NOMO-1 treated with DMSO at 0.1 percent for 48 hours (cell line): ENCODE data around the gene DYSF.

Experiments
- DNase-seq: peaks from one replicate; lab custom pipeline; 2025; ENCODE audit not compliant: unreplicated experiment; lab: John Stamatoyannopoulos, UW

Gene DYSF

DNA sequence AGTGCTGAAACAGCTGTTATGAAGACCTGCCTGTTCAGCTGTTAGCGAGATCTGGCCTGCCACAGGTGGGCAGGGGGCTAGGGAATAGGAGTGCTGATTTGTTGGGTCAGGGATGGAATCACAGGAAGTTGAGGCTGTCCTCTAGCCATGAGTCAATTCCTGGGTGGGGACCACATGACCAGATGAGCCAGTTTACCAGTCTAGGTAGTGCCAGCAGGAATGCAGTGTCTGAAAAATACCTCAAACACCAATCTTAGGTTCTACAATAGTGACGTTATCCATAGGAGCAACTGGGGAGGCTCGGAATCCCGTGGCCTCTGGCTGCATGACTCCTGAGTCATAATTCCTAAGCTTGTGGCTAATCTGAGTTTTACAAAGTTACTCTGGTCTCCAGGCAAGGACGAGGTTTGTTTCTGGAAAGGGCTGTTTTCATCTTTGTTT, 44.9 kb downstream of the DYSF start:
- no peak for DNase-seq

DNA sequence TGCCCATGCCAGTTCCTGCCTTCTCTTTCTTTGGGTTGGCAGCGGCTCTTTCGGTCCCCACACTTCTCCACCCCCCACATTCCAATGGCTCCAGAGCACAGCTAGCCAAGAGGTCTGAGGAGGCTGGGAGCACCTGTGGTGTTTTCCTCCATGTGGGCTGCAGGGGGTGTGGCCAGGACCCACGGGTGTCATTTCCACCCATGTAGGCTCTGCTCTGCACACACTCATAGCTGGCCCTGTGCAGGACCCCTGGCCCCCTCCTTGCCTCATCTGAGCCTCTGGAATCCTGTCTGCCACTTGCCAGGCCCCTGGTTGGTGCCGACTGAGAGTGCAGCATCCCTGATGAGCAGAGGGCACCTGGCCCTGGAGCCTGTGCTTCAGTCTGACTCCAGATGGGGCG, 46.3 kb downstream of the DYSF start:
- DNase-seq = no peak

DNA sequence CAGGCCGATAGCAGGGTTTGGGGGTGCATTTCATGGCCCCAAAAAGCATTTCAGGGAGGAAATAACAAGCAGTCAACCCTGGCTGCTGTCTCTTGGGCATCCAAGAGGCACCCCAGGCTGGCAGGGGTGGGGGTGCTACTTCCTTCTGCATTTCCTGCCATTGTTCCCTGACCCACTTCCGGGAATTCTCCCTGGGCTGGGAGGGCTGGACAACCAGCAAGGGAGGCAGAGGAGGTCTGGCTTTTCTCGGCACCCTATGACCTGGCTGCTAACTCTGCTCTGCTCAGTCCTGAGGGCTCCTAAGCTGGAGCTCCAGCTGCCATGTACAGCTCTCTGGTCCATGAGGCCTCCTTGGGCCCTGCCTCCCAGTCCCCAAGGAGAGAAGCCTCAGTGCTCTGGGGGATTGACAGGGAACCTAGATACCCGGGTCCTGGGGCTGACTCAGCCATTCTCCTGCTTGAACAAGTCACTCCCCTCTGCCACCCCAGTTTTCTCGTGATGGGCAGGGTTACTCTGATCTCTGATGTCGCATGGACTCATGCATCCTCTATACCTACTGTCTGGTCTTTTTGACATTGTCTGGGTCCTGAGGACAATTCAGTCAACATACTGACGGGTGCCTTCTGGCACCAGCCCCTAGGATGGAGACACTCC, 47.2 kb downstream of the DYSF start:
- no peak for DNase-seq

DNA sequence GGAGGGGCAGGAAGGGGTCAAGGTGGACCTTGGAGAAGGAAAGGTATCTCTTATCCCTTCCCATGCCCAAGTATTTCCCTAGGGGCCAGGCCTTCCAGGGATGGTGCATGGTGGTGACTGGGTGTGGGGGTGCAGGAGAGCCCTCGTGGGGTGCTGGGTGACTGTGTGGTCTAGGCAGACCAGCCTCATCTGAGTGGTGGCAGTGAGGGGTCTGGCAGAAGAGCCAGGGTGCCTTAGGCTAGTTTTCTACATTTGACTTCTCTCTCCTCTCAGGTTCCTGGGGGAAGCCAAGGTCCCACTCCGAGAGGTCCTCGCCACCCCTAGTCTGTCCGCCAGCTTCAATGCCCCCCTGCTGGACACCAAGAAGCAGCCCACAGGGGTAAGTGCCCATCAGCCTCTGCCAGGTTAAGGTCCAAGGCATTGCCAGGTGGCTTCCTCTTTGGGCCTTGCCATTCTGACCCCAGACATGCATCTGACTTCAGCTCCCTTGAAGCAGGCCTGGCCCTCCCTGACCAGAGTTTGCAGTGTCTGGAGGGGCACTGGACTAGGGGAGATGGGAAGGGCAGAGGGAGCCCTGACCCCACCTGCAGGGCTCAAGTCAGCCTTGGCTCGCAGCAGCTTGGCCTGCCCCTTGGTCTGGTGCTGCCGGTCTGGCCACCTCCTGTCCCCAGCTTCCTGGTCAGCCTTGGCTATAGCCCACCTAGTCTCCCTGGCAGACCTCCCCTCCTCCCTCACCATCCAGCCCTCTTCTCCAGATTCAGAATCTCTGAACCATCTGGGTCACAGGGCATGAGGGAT, 49.8 kb downstream of the DYSF start:
- no peak for DNase-seq

DNA sequence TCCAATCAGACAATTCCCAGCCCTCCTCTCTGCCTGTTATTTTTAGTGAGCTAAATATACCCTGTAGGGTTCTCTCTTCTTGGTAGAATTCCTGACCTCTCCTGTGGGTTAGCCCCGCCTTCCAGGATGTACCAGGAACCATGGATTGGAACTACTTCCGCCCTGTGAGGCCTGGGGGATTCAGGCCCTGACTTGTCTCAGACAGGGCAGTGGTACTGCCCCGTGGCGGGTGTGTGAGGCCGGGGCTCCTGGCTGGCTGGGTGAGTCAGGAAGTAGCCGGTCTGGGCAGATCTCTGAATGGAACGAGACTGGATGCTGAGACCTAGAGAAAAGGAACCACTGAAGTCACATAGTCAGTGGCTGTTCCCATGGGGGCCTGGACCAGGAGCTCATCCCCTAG, 50.5 kb downstream of the DYSF start:
- DNase-seq = no peak

DNA sequence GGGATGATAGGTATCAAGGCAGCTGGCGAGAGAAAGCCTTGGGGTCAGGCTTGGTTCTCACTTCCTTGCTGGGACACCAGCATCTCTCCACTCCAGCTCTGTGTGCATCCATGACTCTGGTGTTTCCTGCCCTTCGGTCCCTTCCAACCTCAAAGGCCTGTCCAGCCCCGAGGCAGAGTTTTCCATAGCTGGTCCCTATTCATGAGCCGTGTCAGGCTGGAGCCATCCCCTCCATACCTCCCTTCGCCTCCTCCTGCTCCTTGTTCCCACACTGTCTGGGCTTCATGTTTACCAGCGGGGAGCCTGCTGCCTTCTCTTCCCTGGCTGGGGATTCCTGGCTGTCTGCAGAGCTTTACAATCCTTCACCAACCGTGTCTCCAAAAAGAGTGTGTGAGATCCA, 51.2 kb downstream of the DYSF start:
- no peak for DNase-seq

DNA sequence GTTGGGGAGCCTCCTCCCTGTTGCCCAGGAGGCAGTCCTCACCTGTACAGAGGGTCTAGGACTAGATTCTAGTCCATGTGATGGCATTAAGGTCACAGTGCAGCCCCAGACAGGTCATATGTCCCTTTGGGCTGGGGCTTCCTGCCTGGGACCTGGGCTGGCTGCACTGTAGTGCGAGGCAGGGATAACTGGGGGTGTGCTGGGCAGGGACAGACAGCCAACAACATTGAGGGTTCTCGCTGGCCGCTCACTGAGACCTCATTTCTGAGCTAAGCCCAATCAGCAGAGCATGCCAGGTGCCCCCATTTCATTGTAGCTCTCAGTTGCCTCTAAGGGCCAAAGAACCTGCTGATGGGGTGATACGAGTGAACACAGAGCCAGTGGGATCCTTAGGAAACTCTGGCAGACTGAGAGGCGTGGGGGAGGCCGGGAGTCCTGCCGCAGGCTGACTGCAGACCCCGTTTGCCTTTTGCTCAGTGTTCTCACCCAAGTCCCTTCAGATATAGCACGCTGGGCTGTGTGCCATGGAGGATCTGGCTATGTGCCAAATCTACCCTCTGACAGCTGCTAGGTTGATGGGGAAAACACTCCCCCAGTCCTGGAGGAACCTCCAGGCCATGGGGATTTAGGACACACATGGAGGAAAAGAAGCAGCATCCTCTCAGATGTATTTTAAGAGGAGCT, 51.9 kb downstream of the DYSF start:
- DNase-seq = no peak

DNA sequence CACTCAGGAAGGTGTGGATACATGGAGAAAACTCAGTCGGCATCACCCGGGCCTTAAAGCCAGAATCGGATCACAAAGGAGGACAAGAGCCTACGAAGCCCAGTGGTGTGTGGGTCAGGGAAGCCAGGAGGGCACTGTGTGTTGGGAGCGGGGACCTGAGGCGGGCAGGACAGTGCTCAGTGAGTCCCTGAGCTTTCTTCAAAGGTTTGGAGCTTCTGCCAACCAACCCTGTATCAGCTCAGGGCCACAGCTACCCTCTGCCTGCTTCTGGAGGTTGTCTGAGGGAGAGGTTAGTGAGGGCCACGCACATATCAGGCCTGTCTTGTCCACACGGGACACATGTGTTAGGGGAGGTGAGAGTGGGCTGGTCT, 52.4 kb downstream of the DYSF start:
- DNase-seq = no peak

DNA sequence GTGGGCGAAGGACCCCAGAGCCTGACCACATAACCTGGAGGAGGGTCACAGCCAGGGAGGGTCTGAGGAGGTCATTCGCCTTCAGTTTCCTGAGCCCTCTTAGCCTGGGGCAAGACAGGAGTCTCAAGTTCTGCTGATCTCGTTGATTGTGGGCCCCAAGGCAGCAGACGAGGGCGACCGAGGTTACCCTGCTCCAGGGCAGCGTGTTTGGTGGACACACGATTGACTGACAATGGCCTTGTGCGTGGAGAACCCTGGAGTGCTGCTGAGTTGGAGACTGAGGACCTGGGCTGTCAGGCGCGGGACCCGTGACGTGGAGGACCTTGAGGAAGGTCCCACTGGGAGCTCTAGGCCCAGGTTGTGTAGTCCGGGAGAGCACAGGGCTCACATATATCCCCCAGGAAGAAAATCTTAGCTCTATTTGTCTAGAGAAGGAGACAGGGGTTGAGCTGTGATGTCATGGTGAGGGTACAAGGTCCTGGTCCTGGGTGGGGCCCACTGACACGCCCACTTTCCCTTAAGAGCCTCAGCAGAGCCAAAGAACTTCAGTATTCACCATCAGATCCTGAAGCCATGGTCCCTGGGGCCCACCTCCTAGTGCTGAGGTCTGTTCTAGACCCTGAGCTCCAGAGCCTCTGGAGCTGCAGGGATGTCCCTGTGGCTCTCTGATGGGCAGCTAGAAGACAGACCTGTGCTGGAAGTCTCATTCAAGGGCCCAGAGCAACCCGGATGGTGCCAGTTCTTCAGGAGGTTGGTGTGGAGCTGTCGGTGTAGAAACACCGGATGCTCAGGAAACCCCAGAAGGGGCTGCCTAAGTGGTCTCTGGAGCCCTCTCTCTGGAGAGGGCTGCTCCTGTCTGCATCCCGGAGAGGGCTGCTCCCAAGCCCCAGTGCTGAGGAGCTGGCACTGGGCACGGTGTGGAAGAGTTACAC, 53.1 kb downstream of the DYSF start:
- no peak for DNase-seq

DNA sequence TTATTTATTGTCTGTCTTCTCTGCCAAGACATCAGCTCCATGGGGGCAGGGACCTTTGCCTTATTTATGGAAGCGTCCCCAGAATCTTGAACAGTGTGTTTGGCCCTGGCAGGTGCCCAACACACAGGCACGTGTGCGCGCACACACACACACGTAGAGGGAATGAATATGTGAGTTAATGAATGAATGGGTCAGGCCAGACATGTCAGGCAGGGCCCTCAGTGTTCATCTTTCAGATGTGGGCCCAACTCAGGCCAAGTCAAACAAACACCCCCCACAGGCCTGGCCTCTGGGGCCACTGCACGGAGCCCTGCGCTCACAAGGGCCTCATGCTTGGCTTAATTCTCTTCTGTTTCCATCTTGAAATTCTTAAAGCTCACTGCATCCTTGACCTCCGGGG, 54.1 kb downstream of the DYSF start:
- no peak for DNase-seq

DNA sequence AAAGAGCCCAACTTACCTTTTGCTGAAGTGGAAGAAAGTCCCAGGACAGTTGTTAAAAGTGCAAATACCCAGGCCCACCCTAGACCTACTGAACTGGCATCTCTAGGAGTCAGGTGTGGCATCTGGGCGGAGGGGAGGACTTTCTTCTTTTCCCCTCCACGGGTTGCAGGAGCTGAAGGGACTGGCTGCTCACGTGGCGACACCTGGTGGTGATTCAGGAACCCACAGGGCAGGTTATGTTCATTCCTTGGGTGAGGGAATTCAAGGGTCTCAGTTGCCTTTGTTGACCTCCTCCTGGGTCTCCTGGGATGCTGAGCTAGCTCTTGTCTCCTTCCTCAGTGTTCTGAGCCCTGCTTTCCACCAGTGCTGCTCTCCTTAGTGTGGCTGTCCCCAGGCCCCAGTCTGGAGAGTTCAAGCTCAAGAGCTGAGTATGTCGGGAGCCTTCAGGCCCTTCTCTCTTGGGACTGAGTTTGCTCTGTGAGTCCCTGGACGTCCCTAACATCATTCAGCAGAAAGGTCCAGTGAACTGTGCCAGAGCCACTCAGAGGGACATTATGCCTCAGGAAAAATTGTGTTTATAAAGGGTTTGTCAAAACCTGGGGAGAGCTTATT, 56.9 kb downstream of the DYSF start:
- DNase-seq = peak; percentile 34

DNA sequence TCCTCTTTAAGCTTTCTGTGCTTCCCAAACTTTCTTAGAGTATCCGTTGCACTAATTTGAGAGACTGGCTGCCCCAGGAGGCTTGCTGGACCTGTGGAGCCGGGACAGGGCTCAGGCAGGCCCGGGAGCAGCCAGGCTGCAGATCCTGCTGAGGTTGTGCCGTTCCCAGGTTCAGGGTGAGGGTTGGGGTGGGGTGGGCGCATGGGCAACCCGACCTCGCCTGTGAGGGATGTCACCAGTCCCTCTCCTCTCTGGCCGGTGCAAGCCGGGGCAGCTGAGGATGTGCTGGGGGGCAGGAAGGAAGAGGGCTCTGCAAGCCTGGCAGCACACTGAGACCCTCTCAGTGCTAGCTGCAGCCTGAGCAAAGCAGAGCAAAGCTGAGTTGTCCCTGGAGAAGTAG, 57.6 kb downstream of the DYSF start:
- DNase-seq = no peak

DNA sequence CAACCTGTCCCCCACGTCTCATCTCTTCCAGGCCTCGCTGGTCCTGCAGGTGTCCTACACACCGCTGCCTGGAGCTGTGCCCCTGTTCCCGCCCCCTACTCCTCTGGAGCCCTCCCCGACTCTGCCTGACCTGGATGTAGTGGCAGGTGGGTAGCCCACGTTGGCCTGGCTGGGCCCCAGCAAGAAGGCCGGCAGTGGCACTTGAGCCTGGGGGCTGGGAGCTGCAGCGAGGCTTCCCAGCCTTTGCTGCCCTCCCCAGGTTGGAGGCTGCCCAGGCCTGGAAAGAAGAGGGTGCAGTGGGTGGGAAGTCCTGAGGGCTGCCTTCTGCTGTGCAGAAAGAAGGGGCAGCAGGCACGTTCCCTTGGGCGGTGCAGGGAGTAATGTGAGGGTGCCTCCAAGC, 58.4 kb downstream of the DYSF start:
- no peak for DNase-seq

DNA sequence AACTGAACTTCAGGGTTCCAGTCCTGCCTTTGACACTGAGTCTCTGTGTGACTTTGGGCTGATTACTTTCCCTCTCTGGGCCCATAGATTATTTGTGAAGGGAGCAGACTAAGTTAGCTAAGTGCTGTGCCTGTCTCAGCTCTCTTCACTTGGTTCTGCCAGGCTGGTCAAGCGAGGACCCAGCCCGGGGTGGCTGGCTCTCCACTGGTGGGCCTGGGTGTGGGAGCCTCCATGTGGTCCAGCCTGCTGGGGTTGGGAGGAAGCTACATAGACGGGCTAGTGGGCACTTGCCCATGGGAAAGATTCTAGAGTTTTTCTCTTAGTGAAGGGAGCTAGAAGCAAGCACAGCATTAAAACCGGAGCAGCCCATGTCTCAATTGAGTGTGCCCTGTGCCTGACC, 59.0 kb downstream of the DYSF start:
- no peak for DNase-seq

DNA sequence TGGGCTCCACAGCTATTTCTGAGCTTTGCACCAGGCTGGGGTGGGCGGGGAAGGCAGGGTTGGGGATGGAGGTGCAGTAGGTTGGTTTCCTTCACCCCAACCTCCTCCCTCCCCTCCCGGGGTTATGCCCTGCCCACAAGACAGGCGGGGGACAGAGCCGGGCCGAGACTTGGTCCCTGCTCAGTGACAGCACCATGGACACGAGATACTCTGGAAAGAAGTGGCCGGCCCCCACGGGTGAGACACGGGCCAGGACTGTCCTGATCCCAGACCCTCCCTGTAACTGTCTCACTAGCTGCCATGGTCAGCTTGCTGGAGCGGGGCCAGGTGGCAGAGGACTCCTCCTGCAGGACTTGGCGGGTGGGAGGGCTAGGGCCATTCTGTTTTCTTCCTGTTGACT, 59.7 kb downstream of the DYSF start:
- DNase-seq = no peak

DNA sequence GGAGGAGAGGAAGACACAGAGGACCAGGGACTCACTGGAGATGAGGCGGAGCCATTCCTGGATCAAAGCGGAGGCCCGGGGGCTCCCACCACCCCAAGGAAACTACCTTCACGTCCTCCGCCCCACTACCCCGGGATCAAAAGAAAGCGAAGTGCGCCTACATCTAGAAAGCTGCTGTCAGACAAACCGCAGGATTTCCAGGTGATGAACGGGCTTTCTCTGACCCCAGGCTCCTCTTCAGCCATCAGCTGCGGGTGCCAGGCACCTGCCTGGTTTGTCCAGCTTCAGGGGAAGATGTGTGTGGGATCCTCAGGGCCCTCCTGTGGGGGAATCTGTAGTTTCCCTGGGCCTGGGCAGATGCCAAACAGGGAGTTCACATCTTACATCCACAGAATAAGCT, 60.4 kb downstream of the DYSF start:
- DNase-seq = no peak

DNA sequence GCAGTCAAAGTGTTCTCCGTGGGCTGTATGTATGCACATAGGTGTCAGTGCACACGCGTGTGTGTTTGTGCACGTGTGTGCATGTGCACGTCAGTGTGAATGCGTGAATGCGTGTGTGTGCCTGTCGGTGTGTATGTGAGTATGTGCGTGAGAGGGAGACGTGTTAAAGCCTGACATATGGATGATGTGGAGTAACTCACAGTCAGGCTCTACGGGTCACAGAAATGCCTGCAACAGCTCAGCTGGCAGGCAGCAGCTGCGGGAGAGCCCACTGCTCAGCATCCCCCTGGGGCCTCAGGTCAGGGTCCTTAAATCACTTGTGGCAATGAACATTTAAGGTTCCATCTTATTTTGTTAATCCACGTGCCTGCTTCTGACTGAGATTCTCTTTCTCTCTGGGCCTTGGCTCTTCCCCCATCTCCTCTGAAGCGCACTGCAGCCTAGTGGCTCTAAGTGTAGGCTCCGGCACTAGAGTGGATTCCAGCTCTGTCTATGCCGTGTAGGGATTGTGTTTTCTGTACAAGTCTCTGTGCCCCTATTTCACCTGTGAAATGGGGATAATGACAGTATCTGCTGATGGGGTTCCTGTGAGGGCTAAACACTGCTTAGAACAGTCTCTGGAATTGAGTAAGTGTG, 63.0 kb downstream of the DYSF start:
- no peak for DNase-seq

DNA sequence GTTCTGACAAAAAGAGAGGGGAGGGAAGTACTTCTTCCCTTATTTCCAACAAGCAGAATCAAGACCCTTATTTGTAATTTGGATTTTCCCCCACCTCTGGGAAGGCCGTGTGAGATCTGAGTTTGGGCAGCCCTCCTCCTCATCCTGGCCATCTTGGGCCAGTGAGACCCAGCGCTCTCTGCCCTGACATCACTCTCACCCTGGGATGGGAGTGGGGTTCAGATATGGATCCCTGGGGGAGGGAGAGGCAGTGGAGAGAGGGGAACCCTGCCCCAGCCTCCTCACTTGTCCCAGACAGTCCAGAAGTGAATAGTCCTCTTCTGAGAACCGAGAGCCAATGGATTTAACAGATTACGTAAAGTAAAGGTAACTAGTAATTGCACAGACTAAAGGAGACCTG, 64.5 kb downstream of the DYSF start:
- DNase-seq = no peak

DNA sequence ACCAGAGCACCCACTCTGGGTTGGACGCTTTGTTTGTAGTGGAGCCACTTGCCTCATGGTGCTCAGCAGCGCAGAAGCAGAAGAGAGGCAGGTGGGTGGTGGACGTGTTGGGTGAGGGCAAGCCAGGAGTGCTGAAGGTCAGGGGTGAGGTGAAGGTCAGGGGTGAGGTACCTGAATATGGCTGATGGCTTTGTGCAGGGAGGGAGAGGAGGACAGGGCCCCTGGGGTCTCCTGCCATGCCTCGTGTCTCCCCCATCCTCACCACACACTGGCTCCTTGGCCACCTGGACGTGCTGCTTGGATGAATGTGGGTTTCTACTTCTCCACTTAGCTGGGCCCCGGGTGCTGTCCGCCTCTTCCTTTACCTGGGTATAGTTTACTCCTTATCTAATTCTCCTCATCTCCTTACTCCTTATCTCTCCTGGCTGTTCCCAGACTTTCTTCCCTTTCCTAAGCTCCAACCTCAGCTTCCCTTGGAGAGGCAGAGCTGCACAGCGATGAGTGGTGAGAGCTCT, 68.1 kb downstream of the DYSF start:
- DNase-seq = no peak

DNA sequence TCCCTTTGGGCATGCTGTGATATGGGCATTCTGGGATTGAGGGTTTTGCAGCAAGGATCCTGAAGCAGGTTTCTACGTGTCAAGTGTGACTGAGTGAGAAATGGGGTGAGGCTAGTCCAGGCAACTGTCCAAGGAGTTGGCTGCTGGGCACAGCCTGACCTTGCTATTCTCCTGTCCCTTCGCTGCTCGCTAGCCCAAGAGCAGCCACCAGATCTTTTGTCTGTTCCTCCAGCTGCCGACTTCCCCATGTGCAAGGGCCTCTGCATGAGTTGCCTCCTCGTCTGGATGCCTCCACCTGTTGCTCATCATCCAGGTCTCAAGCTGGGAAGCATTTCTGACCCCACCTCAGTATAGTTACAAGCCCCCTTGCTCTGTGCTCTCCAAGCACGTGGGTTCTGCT, 71.1 kb downstream of the DYSF start:
- DNase-seq = no peak
